GM18511 (cell line): ENCODE results near the gene GARIN5B.
"Not testable (repeated sequence)": the region's sequence is repeated elsewhere in the genome, so short reads cannot be mapped to it uniquely, and the experiment has no call there.

Experiments
- ATAC-seq: cut with Tn5 transposase; IDR thresholded peaks from one replicate; pipeline ENCODE4 v1.9.1; 2021; ENCODE audit warnings: mild to moderate bottlenecking, moderate library complexity; ENCODE audit not compliant: unreplicated experiment

Gene GARIN5B

GRCh38 chr19:55362990-55363716 is at the start of gene GARIN5B:
GARIN5B (minus strand) TSS chr19:55363260; CDS start chr19:55363066, 194 bp downstream.
- ATAC-seq = no peak

- ATAC-seq = no peak
These were observed 47.1 kb upstream of the GARIN5B start for GRCh38 chr19:55410168-55410567.

GRCh38 chr19:55409179-55409578 is 46.1 kb upstream of the GARIN5B start:
- not testable (repeated sequence) for ATAC-seq

- ATAC-seq = no peak
These were observed 45.4 kb upstream of the GARIN5B start for GRCh38 chr19:55408533-55408872.

- ATAC-seq = peak; percentile 89
These were observed 44.9 kb upstream of the GARIN5B start for GRCh38 chr19:55407800-55408532.

- ATAC-seq = not testable (repeated sequence)
These were observed 44.4 kb upstream of the GARIN5B start, which contains the start of gene UBE2S for GRCh38 chr19:55407550-55407799. UBE2S (minus strand) TSS chr19:55407788; CDS start chr19:55407589, 199 bp downstream.

- peak; percentile 4 for ATAC-seq
These were observed 43.9 kb upstream of the GARIN5B start for GRCh38 chr19:55406826-55407549.

GRCh38 chr19:55406091-55406825 is 43.2 kb upstream of the GARIN5B start:
- ATAC-seq = no peak

GRCh38 chr19:55405638-55406037 is 42.6 kb upstream of the GARIN5B start:
- no peak for ATAC-seq

GRCh38 chr19:55402509-55402908 is 39.4 kb upstream of the GARIN5B start:
- ATAC-seq = no peak

- ATAC-seq = not testable (repeated sequence)
These were observed 38.3 kb upstream of the GARIN5B start for GRCh38 chr19:55401390-55401789.

GRCh38 chr19:55400281-55401087 is 37.4 kb upstream of the GARIN5B start:
- ATAC-seq = no peak

- no peak for ATAC-seq
These were observed 35.3 kb upstream of the GARIN5B start for GRCh38 chr19:55398200-55398925.

- no peak for ATAC-seq
These were observed 30.0 kb upstream of the GARIN5B start for GRCh38 chr19:55392820-55393761.

GRCh38 chr19:55391702-55392615 is 28.9 kb upstream of the GARIN5B start:
- no peak for ATAC-seq

- ATAC-seq = no peak
These were observed 28.2 kb upstream of the GARIN5B start for GRCh38 chr19:55391191-55391670.

- no peak for ATAC-seq
These were observed 27.4 kb upstream of the GARIN5B start for GRCh38 chr19:55390461-55390880.
